ENCODE data around the gene PARP9. TPM values are rescaled to one million over a fixed set of nuclear protein-coding genes. Genes with fewer than 3 reads are reported as not detected.

The PARP9 gene
- total and polyA plus RNA-seq, 10 of the 15 experiments (the other 5 are each of a cell fraction or from before 2014, with no cell fraction given) = 34.0 to 122 (median 46.1) TPM

GRCh38 chr3:122535964-122536631, 28.0 kb downstream of the PARP9 start (continued):
- no peak for TF ChIP-seq SMAD5 (IDR thresholded peaks at IDR 0.05; ENCODE audit: low read depth)

DNA sequence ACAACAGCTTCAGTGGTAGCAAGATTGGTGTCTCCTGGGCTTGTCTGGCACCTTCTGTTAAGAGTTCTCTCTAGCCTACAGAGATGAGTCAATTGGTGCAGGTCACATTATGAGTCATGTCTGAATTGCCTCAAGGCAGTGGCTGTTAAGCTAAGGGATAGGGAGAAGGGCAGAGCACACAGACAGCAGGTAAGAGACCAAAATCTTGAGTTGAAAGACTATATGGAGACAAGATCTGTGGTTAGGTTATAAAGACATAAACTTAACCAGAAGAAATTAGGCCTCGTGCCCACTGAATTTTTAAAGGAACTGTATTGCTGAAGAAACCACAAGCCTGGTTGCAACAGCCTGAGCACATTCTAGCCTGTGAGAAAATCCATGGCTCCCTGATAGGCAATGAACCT, 30.2 kb downstream of the PARP9 start:
- no peaks in the 10 kb centered on the region for H3K9me3 ChIP-seq (replicated peaks; ENCODE audit: control insufficient read depth, insufficient read depth, low read length)
- ChIA-PET POLR2A (interaction anchor here (0.7 to 1.4 kb wide), 5 partner anchors 19 to 162 kb away, joined by 3 to 4 read pairs (median 3); partner anchors contain the start of gene KPNA1), CTCF (interaction anchor here (0.8 to 1.7 kb wide), 9 partner anchors 8 to 228 kb away, joined by 3 to 6 read pairs (median 4); no protein-coding TSS in a partner anchor), SMC1A (ENCODE audit: uncharacterized antibody, unreplicated experiment) (interaction anchor here (0.6 to 2.2 kb wide), 15 partner anchors 9 to 145 kb away, joined by 3 to 9 read pairs (median 5); partner anchors contain the start of gene KPNA1), RAD21 (ENCODE audit: unreplicated experiment) (interaction anchor here (0.9 to 2.1 kb wide), 10 partner anchors 11 to 145 kb away, joined by 3 to 7 read pairs (median 3); partner anchors contain the start of genes KPNA1 and WDR5B)
- intact Hi-C loops (cut with micrococcal nuclease; ENCODE audit: unreplicated experiment) (loop anchor here (2.0 to 10.0 kb wide), 2 partner anchors 75 to 139 kb away; no protein-coding TSS in a partner anchor), in situ Hi-C loops (cut with MboI) (loop anchor here (10.0 kb wide), 1 partner anchor 989 kb away; the partner anchor contains the start of gene POLQ)
- no peaks in the 10 kb centered on the region for H3K79me2 ChIP-seq (ENCODE audit: control insufficient read depth, insufficient read depth, low read length)
- H3K27me3 ChIP-seq (replicated peaks in 1 of 2; ENCODE audit: control insufficient read depth in 2 of 2, insufficient read depth in 2 of 2, low read length in 1 of 2) = no peaks in the 10 kb centered on the region
- BruUV-seq (replicated peaks) = no TSS peak
- DNase-seq (ENCODE audit: low read depth, low spot score) (peak; percentile 79), ATAC-seq (peak; percentile 100), FAIRE-seq (peak; percentile 95)
- no peak overlapping the region for H2AFZ ChIP-seq (ENCODE audit: control insufficient read depth, low read depth, low read length)
- H3K4me2 ChIP-seq (ENCODE audit: control insufficient read depth, insufficient read depth) = peak overlapping the region; percentile 34
- WGBS (ENCODE audit: insufficient coverage, insufficient replicate concordance, low lambda C conversion rate, missing lambda C conversion rate) = 7% methylated on average over 1 of the region's 1 CpG
- H3K4me1 ChIP-seq (ENCODE audit: control insufficient read depth, insufficient read depth, low read length) = peaks cover 6% of the 10 kb centered on the region
- H3K36me3 ChIP-seq (ENCODE audit: control insufficient read depth in 2 of 2, insufficient read depth in 2 of 2, low read length in 1 of 2) = peaks cover 5 to 18% of the 10 kb centered on the region in 2 experiments
- no peak overlapping the region for H3K9ac ChIP-seq (ENCODE audit: control insufficient read depth, insufficient read depth, low read length)
- H3K4me3 ChIP-seq = no peak overlapping the region
- H4K20me1 ChIP-seq (ENCODE audit: control insufficient read depth, insufficient read depth) = no peaks in the 10 kb centered on the region
- H3K27ac ChIP-seq (ENCODE audit: control insufficient read depth, insufficient read depth) = no peak overlapping the region; the same call in 1 of the 2 replicates
- TF ChIP-seq TCF12 (IDR thresholded peaks at IDR 0.05; ENCODE audit: low read depth, low read length) (no peak), SIN3A (IDR thresholded peaks at IDR 0.05; ENCODE audit: low read depth, low read length) (no peak), IKZF2 (IDR thresholded peaks at IDR 0.05) (peak; percentile 76 to 86), MEF2B (IDR thresholded peaks at IDR 0.05; ENCODE audit: partially characterized antibody, poor library complexity, severe bottlenecking) (peak; percentile 61), KAT2A (conservative IDR thresholded peaks at IDR 0.05; ENCODE audit: control insufficient read depth, low read depth, low read length) (no peak), NR2C1 (IDR thresholded peaks at IDR 0.05) (no peak), HDAC2 (IDR thresholded peaks at IDR 0.05) (no peak), ZNF207 (IDR thresholded peaks at IDR 0.05; ENCODE audit: borderline replicate concordance) (no peak), SRF (IDR thresholded peaks at IDR 0.05; ENCODE audit: low read depth in 2 of 2, low read length in 2 of 2) (peak in 1 of 2 experiments; percentile 50; a peak in 1 of 4 replicates), TBL1XR1 (IDR thresholded peaks at IDR 0.05; ENCODE audit: low read depth, low read length) (no peak; the same call in 1 of the 2 replicates), PAX5 (IDR thresholded peaks at IDR 0.05; ENCODE audit: borderline replicate concordance, low read depth, low read length) (peak; percentile 32; the same call in 1 of the 2 replicates), CREM (IDR thresholded peaks at IDR 0.05; ENCODE audit: low read depth) (peak; percentile 56), CBFB (IDR thresholded peaks at IDR 0.05; ENCODE audit: low read depth) (no peak), IRF4 (IDR thresholded peaks at IDR 0.05; ENCODE audit: low read depth, low read length) (peak; percentile 100), CHD1 (IDR thresholded peaks at IDR 0.05; ENCODE audit: low read depth, low read length) (no peak)
- TF ChIP-seq, protein P1, sequence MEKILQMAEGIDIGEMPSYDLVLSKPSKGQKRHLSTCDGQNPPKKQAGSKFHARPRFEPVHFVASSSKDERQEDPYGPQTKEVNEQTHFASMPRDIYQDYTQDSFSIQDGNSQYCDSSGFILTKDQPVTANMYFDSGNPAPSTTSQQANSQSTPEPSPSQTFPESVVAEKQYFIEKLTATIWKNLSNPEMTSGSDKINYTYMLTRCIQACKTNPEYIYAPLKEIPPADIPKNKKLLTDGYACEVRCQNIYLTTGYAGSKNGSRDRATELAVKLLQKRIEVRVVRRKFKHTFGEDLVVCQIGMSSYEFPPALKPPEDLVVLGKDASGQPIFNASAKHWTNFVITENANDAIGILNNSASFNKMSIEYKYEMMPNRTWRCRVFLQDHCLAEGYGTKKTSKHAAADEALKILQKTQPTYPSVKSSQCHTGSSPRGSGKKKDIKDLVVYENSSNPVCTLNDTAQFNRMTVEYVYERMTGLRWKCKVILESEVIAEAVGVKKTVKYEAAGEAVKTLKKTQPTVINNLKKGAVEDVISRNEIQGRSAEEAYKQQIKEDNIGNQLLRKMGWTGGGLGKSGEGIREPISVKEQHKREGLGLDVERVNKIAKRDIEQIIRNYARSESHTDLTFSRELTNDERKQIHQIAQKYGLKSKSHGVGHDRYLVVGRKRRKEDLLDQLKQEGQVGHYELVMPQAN (conservative IDR thresholded peaks at IDR 0.05) = no peak
- TF ChIP-seq, protein P2, sequence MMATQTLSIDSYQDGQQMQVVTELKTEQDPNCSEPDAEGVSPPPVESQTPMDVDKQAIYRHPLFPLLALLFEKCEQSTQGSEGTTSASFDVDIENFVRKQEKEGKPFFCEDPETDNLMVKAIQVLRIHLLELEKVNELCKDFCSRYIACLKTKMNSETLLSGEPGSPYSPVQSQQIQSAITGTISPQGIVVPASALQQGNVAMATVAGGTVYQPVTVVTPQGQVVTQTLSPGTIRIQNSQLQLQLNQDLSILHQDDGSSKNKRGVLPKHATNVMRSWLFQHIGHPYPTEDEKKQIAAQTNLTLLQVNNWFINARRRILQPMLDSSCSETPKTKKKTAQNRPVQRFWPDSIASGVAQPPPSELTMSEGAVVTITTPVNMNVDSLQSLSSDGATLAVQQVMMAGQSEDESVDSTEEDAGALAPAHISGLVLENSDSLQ (IDR thresholded peaks at IDR 0.05) = no peak
- TF ChIP-seq, protein P3, sequence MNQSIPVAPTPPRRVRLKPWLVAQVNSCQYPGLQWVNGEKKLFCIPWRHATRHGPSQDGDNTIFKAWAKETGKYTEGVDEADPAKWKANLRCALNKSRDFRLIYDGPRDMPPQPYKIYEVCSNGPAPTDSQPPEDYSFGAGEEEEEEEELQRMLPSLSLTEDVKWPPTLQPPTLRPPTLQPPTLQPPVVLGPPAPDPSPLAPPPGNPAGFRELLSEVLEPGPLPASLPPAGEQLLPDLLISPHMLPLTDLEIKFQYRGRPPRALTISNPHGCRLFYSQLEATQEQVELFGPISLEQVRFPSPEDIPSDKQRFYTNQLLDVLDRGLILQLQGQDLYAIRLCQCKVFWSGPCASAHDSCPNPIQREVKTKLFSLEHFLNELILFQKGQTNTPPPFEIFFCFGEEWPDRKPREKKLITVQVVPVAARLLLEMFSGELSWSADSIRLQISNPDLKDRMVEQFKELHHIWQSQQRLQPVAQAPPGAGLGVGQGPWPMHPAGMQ (IDR thresholded peaks at IDR 0.05; ENCODE audit: borderline replicate concordance) = no peak

All from GM12878 (cell line).